WTC11 (cell line): ENCODE measurements around the gene XIRP2.

Experiments
- TCF7 ChIP-seq: sonication (generic); formaldehyde crosslinking; IDR thresholded peaks from 2 replicates; pipeline ENCODE4 v1.8.0; 2022; ENCODE audit warnings: mild to moderate bottlenecking, low read depth, missing genetic modification reagents, moderate library complexity
- ZNF512 ChIP-seq: sonication (generic); formaldehyde crosslinking; IDR thresholded peaks from 2 replicates; pipeline ENCODE4 v1.8.1; 2022; ENCODE audit warnings: missing genetic modification reagents, borderline replicate concordance
- TF ChIP-seq, protein P1 (sequence below): fragments of 250-450 bp; sonication (Bioruptor Pico); IDR thresholded peaks from 2 replicates; pipeline ENCODE4 v1.9.0; 2021; ENCODE audit warnings: mild to moderate bottlenecking
- TF ChIP-seq, protein P2 (sequence below): sonication (generic); formaldehyde crosslinking; IDR thresholded peaks from 2 replicates; pipeline ENCODE4 v1.8.1; 2023; ENCODE audit warnings: mild to moderate bottlenecking, moderate library complexity, missing genetic modification reagents
- TF ChIP-seq, protein P3 (sequence below): fragments of 200-600 bp; IDR thresholded peaks from 2 replicates; pipeline ENCODE4 v1.8.0; 2022; ENCODE audit warnings: antibody characterized with exemption

DNA sequence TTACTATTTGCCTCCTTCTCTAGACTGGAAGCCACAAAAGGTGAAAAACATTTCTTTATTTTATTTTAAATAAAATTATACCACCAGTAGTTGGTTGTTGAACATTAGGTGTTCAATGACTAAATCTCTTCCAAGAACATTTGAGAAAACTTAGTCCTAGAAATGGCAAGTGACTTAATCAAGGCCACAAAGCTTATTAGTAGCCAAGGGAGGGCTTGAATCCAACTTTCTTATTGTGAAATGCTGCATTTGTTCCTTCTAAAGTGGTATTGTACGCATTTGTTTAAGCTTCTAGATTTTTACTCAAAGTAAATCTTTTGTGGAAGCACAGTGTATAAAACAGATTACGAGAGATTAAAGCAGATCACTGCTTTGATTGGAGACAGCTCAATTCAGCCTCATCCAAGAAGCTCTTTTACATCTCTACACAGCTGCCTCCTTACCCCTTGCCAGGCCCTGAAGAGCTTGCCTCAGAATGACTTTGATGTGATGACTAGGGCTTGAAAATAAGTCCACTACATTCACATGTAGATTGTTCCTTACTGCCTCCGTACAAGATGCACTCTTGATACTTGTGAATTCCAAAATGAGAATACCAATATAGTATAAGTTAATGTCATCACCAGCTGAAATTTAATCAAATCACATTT lies 244.8 kb downstream of the XIRP2 start:
- TF ChIP-seq TCF7 (no peak), ZNF512 (CRISPR knock-in tag) (no peak)
- TF ChIP-seq, protein P1, sequence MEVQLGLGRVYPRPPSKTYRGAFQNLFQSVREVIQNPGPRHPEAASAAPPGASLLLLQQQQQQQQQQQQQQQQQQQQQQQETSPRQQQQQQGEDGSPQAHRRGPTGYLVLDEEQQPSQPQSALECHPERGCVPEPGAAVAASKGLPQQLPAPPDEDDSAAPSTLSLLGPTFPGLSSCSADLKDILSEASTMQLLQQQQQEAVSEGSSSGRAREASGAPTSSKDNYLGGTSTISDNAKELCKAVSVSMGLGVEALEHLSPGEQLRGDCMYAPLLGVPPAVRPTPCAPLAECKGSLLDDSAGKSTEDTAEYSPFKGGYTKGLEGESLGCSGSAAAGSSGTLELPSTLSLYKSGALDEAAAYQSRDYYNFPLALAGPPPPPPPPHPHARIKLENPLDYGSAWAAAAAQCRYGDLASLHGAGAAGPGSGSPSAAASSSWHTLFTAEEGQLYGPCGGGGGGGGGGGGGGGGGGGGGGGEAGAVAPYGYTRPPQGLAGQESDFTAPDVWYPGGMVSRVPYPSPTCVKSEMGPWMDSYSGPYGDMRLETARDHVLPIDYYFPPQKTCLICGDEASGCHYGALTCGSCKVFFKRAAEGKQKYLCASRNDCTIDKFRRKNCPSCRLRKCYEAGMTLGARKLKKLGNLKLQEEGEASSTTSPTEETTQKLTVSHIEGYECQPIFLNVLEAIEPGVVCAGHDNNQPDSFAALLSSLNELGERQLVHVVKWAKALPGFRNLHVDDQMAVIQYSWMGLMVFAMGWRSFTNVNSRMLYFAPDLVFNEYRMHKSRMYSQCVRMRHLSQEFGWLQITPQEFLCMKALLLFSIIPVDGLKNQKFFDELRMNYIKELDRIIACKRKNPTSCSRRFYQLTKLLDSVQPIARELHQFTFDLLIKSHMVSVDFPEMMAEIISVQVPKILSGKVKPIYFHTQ (CRISPR knock-in tag), result no peak
- TF ChIP-seq, protein P2, sequence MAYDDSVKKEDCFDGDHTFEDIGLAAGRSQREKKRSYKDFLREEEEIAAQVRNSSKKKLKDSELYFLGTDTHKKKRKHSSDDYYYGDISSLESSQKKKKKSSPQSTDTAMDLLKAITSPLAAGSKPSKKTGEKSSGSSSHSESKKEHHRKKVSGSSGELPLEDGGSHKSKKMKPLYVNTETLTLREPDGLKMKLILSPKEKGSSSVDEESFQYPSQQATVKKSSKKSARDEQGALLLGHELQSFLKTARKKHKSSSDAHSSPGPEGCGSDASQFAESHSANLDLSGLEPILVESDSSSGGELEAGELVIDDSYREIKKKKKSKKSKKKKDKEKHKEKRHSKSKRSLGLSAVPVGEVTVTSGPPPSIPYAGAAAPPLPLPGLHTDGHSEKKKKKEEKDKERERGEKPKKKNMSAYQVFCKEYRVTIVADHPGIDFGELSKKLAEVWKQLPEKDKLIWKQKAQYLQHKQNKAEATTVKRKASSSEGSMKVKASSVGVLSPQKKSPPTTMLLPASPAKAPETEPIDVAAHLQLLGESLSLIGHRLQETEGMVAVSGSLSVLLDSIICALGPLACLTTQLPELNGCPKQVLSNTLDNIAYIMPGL (CRISPR knock-in tag), result no peak
- TF ChIP-seq, protein P3, sequence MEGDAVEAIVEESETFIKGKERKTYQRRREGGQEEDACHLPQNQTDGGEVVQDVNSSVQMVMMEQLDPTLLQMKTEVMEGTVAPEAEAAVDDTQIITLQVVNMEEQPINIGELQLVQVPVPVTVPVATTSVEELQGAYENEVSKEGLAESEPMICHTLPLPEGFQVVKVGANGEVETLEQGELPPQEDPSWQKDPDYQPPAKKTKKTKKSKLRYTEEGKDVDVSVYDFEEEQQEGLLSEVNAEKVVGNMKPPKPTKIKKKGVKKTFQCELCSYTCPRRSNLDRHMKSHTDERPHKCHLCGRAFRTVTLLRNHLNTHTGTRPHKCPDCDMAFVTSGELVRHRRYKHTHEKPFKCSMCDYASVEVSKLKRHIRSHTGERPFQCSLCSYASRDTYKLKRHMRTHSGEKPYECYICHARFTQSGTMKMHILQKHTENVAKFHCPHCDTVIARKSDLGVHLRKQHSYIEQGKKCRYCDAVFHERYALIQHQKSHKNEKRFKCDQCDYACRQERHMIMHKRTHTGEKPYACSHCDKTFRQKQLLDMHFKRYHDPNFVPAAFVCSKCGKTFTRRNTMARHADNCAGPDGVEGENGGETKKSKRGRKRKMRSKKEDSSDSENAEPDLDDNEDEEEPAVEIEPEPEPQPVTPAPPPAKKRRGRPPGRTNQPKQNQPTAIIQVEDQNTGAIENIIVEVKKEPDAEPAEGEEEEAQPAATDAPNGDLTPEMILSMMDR, result no peak
